Cardiac fibroblast (primary cell): ENCODE results near the gene ROBO1.
A peak's percentile ranks its signal among the peaks of the same experiment; 100 is the strongest.

Experiments
- DNase-seq, 2 donors: peaks; one replicate each; pipeline versions ENCODE4 v3.0.0 to v3.0.0-alpha.2; 2010; ENCODE audit warnings: low read depth in 2 of 2
- H3K4me3 ChIP-seq, 2 donors: replicated peaks in 1 of 2; 1 replicate in 1 of 2; 2 replicates in 1 of 2; pipeline ENCODE4 v1.5.1; 2011; ENCODE audit warnings: low read depth in 2 of 2, low read length in 2 of 2, mild to moderate bottlenecking in 2 of 2, moderate library complexity in 1 of 2
- TF ChIP-seq, protein P1 (sequence below): IDR thresholded peaks from one replicate; pipeline ENCODE4 v1.5.1; 2011; ENCODE audit warnings: low read depth, mild to moderate bottlenecking, low read length, inconsistent platforms

ROBO1 gene

DNA sequence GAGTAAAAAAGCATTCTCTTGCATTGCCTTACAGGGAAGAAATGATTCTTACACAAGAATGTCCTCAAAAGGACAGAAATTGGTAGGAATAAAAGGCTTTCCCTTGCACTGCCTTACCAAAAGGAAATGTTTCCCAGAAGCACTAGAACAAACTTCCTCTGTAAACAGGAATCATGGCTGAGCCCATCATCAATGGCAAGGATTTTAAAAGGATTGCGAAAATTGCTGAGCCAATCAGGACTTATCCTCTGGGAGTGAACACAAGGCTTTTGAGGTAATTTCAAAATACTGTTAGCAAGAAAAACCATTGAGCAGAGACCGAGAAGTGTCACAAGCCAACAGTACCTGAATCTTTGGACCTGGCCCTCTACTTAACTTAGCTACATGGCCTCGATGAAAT is 897.3 kb downstream of the ROBO1 start:
- H3K4me3 ChIP-seq, result no peak overlapping the region
- no peak for DNase-seq
- TF ChIP-seq, protein P1, sequence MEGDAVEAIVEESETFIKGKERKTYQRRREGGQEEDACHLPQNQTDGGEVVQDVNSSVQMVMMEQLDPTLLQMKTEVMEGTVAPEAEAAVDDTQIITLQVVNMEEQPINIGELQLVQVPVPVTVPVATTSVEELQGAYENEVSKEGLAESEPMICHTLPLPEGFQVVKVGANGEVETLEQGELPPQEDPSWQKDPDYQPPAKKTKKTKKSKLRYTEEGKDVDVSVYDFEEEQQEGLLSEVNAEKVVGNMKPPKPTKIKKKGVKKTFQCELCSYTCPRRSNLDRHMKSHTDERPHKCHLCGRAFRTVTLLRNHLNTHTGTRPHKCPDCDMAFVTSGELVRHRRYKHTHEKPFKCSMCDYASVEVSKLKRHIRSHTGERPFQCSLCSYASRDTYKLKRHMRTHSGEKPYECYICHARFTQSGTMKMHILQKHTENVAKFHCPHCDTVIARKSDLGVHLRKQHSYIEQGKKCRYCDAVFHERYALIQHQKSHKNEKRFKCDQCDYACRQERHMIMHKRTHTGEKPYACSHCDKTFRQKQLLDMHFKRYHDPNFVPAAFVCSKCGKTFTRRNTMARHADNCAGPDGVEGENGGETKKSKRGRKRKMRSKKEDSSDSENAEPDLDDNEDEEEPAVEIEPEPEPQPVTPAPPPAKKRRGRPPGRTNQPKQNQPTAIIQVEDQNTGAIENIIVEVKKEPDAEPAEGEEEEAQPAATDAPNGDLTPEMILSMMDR, result no peak

DNA sequence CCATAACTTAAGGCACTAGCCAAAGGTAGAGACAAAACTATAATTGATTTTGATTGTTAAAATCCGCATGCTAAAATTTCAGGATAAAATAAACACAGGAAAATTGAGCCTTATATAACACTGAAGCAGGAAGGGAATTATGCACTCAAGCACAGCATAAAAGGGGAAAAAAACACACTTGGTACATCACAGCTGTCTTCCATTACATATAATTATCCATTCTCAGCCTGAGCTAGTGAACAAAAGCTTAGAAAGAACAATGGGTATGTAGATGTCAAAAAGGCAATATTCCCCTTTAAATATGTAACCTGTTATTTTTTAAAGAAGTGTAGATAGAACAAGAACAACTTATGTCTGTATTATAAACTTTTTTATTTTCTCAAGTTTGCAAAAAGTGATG is 899.2 kb downstream of the ROBO1 start:
- TF ChIP-seq, protein P1, result no peak
- H3K4me3 ChIP-seq, result no peak overlapping the region
- DNase-seq, result no peak

- peak; percentile 63 to 66 for DNase-seq
- TF ChIP-seq, protein P1, result no peak
- no peak overlapping the region for H3K4me3 ChIP-seq
Observed at GRCh38 chr3:78867409-78868372, 900.1 kb downstream of the ROBO1 start.

DNA sequence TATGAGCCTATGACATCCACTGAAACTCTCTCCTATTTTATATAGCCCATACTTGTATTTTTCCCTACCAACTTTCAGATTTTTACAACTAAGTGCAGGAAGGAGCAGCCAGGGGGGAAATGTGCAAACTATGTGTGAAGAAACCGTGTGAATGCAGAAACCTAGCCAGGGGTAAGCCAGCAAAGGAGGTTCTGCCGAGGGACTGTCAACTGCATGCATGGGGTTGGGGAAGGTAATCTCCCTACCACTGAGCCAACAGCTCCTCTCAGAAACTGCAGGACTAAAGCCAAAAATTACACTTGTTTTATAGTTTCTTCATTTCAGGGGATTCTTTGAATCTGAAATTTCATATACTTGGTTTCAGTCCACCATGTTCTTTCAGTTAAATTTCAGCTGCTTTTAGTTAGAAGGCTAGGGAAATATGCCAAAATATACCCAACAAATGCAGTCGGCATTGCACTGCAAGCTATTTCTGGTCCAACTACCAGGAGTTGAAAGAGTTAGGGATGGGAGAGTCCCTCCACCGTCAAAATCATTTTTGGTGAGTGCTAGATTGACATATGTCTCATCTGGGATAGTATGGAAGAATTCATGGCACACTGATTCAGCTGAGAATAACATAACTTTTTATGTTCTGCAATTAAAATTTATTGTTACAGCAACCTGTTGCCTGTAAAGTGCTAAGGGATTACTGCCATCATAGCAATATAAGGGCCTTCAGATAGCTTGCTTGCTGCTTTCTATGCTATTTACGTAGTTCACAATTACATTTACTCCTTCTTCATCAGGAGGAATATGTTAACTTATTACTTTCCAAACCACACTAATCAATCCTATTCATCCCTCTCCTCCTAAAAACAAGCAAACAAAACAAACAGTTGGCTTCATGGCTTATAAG is 904.2 kb downstream of the ROBO1 start:
- H3K4me3 ChIP-seq, result no peak overlapping the region
- TF ChIP-seq, protein P1, result no peak
- no peak for DNase-seq

GRCh38 chr3:78861156-78861555 is 906.6 kb downstream of the ROBO1 start:
- no peak overlapping the region for H3K4me3 ChIP-seq
- no peak for DNase-seq
- TF ChIP-seq, protein P1, result no peak

GRCh38 chr3:78860567-78860966 is 907.2 kb downstream of the ROBO1 start:
- TF ChIP-seq, protein P1, result no peak
- H3K4me3 ChIP-seq, result no peak overlapping the region
- DNase-seq, result no peak
